ENCODE measurements around the gene ASTN2. TPM values are rescaled to one million over a fixed set of nuclear protein-coding genes. Genes with fewer than 3 reads are reported as not detected.
"Not testable (repeated sequence)": the region's sequence is repeated elsewhere in the genome, so short reads cannot be mapped to it uniquely, and the experiment has no call there.

The ASTN2 gene
- total and polyA plus RNA-seq, 12 donors = 1.9 to 11.1 (median 4.0) TPM

DNA sequence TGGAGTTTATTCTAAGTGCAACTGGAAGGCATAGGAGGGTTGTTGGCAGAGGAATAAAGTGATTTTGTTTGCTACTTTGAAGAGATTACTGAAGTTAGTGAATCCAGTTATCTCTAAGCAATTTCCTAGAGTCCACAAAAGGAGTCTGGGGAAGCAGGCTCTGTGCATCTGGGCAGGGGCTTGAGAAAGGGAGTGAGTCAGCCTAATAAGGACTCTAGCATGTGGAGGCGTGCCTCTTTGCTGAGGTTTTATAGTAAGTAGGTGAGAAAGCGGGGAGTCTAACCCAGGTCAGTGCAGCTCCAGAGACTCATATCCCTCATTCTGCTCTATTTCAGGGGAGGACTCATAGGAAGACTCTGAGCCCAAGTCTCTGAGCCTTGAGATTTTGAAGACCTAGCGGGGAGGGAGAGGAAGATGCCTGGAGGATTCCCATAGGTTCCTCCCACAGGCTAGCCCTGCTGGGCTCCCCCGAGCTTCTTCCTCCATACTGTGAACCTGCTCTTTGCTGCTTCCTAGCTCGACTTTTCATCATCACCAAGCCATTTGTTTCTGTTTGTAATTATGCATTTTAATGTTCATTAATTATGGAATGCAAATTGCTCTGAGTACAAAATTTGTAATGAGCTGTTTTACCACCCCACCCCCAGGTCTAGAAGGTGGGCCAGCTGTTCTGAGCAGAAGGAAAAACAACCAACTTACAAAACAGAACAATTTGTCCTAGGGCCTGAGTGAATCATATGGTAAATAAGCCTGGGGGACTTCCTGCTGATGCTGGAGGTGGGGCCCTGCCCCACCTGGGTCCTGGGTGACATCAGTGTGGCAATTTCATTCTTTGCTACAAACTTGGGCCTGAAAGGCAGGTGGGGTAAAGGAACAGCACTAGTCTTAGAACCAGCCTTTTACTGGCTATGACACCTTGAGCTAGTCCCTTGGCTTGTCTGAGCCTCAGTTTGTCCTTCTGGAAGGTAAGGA is 577.6 kb downstream of the ASTN2 start:
- intact Hi-C loops (cut with DNase I) = no loop called here
- no peaks in the 10 kb centered on the region for H3K36me3 ChIP-seq
- TF ChIP-seq, protein P1, sequence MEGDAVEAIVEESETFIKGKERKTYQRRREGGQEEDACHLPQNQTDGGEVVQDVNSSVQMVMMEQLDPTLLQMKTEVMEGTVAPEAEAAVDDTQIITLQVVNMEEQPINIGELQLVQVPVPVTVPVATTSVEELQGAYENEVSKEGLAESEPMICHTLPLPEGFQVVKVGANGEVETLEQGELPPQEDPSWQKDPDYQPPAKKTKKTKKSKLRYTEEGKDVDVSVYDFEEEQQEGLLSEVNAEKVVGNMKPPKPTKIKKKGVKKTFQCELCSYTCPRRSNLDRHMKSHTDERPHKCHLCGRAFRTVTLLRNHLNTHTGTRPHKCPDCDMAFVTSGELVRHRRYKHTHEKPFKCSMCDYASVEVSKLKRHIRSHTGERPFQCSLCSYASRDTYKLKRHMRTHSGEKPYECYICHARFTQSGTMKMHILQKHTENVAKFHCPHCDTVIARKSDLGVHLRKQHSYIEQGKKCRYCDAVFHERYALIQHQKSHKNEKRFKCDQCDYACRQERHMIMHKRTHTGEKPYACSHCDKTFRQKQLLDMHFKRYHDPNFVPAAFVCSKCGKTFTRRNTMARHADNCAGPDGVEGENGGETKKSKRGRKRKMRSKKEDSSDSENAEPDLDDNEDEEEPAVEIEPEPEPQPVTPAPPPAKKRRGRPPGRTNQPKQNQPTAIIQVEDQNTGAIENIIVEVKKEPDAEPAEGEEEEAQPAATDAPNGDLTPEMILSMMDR (IDR thresholded peaks at IDR 0.05) = no peak
- H3K27me3 ChIP-seq = peaks cover 0 to 22% (median 0%) of the 10 kb centered on the region in 7 donors
- DNase-seq = no peak
- WGBS, 2 donors = 49 to 51% methylated on average over 5 of the region's 5 CpGs
- no peaks in the 10 kb centered on the region for H3K9me3 ChIP-seq
- ATAC-seq = no peak
- no peaks in the 10 kb centered on the region for H3K4me1 ChIP-seq
- H3K4me3 ChIP-seq = no peak overlapping the region
- no peak overlapping the region for H3K27ac ChIP-seq

DNA sequence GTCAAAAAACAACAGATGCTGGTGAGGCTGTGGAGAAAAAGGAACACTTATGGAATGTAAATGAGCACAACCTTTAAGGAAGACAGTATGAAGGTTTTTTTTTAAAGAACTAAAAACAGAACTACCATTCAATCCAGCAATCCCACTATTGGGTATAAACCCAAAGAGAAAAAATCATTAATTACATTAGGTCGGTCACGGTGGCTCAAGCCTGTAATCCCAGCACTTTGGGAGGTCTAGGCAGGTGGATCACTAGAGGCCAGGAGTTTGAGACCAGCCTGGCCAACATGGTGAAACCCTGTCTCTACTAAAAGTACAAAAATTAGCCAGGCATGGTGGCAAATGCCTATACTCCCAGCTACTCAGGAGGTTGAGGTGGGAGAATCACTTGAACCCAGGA is 584.5 kb downstream of the ASTN2 start:
- H3K27ac ChIP-seq; ATAC-seq; H3K9me3 ChIP-seq; H3K4me1 ChIP-seq; H3K27me3 ChIP-seq; intact Hi-C loops (cut with DNase I); H3K36me3 ChIP-seq; DNase-seq; H3K4me3 ChIP-seq: not testable (repeated sequence)
- WGBS, 2 donors = 96 to 100% methylated on average over 2 of the region's 2 CpGs

DNA sequence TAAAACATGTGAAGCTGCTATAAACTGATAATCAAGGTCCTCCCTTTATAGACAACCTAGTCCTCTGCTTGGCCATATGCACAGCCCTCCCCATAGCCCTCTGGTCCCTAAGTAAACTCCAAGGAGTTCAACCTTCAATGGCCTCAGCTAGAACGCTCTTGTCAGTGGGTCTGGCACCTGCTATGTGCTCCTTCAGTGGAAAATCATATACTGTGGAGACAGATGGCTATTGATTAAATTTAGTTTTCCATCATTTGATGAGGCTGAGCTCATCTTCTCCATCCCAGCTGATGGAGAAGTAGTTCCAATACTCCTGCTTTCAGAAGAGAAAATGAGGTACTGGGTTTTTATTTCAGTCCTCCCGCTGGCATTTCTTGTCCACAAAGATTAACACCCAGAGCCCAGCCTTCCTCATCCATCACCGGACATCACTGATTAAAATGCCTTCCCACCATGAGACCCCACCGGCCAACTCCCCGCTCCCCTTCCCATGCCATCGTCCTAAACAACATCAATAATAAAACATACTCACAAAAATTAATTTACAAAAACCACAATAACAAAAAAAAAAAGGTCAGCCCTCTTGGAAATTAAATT is 593.1 kb downstream of the ASTN2 start:
- 84 to 89% methylated on average over 6 of the region's 6 CpGs for WGBS, 2 donors
- ATAC-seq = no peak
- H3K27me3 ChIP-seq = peaks cover 0 to 3% (median 0%) of the 10 kb centered on the region in 7 donors

DNA sequence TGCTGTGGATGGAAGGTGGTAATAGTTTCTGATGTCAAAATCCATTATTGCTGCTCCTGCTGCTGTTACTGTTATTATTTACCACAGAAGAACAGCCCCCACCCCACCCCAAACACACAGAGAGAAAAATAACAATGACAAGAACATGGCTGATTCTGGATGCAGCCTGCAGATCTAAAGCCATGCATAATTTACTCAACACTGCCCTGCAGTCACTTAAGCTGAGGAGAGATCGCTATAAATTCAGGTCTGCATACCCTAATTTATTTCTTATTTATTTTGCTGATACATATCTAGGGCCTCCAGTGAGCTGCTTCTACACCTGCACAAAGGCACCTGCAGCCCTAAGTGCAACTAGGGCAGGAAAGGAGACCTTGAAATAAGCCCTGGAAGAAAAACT is 595.7 kb downstream of the ASTN2 start:
- DNase-seq = no peak
- TF ChIP-seq, protein P1 (IDR thresholded peaks at IDR 0.05) = no peak
- ATAC-seq = no peak
- no peaks in the 10 kb centered on the region for H3K36me3 ChIP-seq
- peaks cover 0 to 2% (median 0%) of the 10 kb centered on the region in 11 donors for H3K9me3 ChIP-seq
- H3K27me3 ChIP-seq = peaks cover 0 to 2% (median 0%) of the 10 kb centered on the region in 7 donors
- no peaks in the 10 kb centered on the region for H3K4me1 ChIP-seq
- 67 to 75% methylated on average over 1 of the region's 1 CpG for WGBS, 2 donors
- H3K27ac ChIP-seq = no peak overlapping the region
- intact Hi-C loops (cut with DNase I) = no loop called here
- no peak overlapping the region for H3K4me3 ChIP-seq

More for the DNA sequence above, 593.1 kb downstream of the ASTN2 start:
- H3K9me3 ChIP-seq = peaks cover 0 to 11% (median 0%) of the 10 kb centered on the region in 11 donors
- no peaks in the 10 kb centered on the region for H3K36me3 ChIP-seq
- H3K4me1 ChIP-seq = no peaks in the 10 kb centered on the region
- no peak overlapping the region for H3K4me3 ChIP-seq
- DNase-seq = no peak
- intact Hi-C loops (cut with DNase I) = no loop called here
- H3K27ac ChIP-seq = no peak overlapping the region
- TF ChIP-seq, protein P1 (IDR thresholded peaks at IDR 0.05) = no peak
